Neural cell (in vitro differentiated cells): ENCODE data around the gene USP48. TPM values are rescaled to one million over a fixed set of nuclear protein-coding genes. Genes with fewer than 3 reads are reported as not detected.

Source experiments
- H2AFZ ChIP-seq: fragments of 200-600, 300-800 bp; sonication (generic), shearing (Covaris generic); 2 replicates; pipeline ENCODE4 v1.6.0; 2014; ENCODE audit warnings: low read depth, mild to moderate bottlenecking, antibody characterized with exemption, low read length, moderate library complexity
- H3F3A ChIP-seq: fragments of 200-600 bp; shearing (Covaris generic); 2 replicates; pipeline ENCODE4 v1.6.1; 2016; ENCODE audit warnings: mild to moderate bottlenecking, moderate library complexity, mixed read lengths, antibody characterized with exemption, low read length; ENCODE audit not compliant: insufficient read depth, poor library complexity, severe bottlenecking
- H3K27ac ChIP-seq: fragments of 200-600, 300-800 bp; sonication (generic), shearing (Covaris generic); 2 replicates; pipeline ENCODE4 v1.5.1; 2014; ENCODE audit warnings: mild to moderate bottlenecking, low read length, moderate library complexity
- H3K27me3 ChIP-seq: fragments of 300-800, 200-600 bp; sonication (generic), shearing (Covaris generic); 2 replicates; pipeline ENCODE4 v1.6.0; 2014; ENCODE audit warnings: mild to moderate bottlenecking, low read depth, low read length, moderate library complexity; ENCODE audit not compliant: insufficient read depth
- H3K36me3 ChIP-seq: fragments of 300-800, 200-600 bp; sonication (generic), shearing (Covaris generic); 2 replicates; pipeline ENCODE4 v1.5.1; 2014; ENCODE audit warnings: mild to moderate bottlenecking, antibody characterized with exemption, low read length, moderate library complexity; ENCODE audit not compliant: insufficient read depth
- H3K4me2 ChIP-seq: fragments of 300-800, 200-600 bp; sonication (generic), shearing (Covaris generic); 2 replicates; pipeline ENCODE4 v1.6.0; 2014; ENCODE audit warnings: mild to moderate bottlenecking, low read length
- H3K4me3 ChIP-seq: fragments of 300-800, 200-600 bp; sonication (generic), shearing (Covaris generic); 2 replicates; pipeline ENCODE4 v1.5.1; 2014; ENCODE audit warnings: mild to moderate bottlenecking, low read length, moderate library complexity
- H3K79me2 ChIP-seq: fragments of 200-600 bp; shearing (Covaris generic); replicated peaks from 2 replicates; pipeline ENCODE4 v1.6.0; 2014; ENCODE audit warnings: mild to moderate bottlenecking, low read length, moderate library complexity; ENCODE audit not compliant: insufficient read depth
- H3K9ac ChIP-seq: fragments of 300-800, 200-600 bp; sonication (generic), shearing (Covaris generic); 2 replicates; pipeline ENCODE4 v1.6.1; 2016; ENCODE audit warnings: mild to moderate bottlenecking, low read length, mixed read lengths
- H3K9me2 ChIP-seq: fragments of 200-600 bp; shearing (Covaris generic); 2 replicates; pipeline ENCODE4 v1.6.1; 2016; ENCODE audit warnings: mild to moderate bottlenecking, low read length, mixed read lengths; ENCODE audit not compliant: insufficient read depth
- H3K9me3 ChIP-seq: fragments of 200-600, 300-800 bp; sonication (generic), shearing (Covaris generic); 2 replicates; pipeline ENCODE4 v1.6.1; 2016; ENCODE audit warnings: mild to moderate bottlenecking, mixed run types, low read length, moderate library complexity, mixed read lengths
- H4K20me1 ChIP-seq: fragments of 200-600 bp; shearing (Covaris generic); 2 replicates; pipeline ENCODE4 v1.6.1; 2016; ENCODE audit warnings: mild to moderate bottlenecking, mixed run types; ENCODE audit not compliant: insufficient read depth
- EP300 ChIP-seq: fragments of 450-650 bp; conservative IDR thresholded peaks from 2 replicates; pipeline ENCODE4 v1.6.1; 2014; ENCODE audit warnings: antibody characterized with exemption, mild to moderate bottlenecking, moderate library complexity; ENCODE audit not compliant: poor library complexity, severe bottlenecking
- EZH2 ChIP-seq: fragments of 200-600, 300-800 bp; shearing (Covaris generic), sonication (generic); IDR thresholded peaks from 2 replicates; pipeline ENCODE4 v1.6.1; 2014; ENCODE audit warnings: antibody characterized with exemption, low read length, borderline replicate concordance, mild to moderate bottlenecking; ENCODE audit not compliant: insufficient read depth, poor library complexity, severe bottlenecking
- MXI1 ChIP-seq: fragments of 450-650 bp; conservative IDR thresholded peaks from 2 replicates; pipeline ENCODE4 v1.6.1; 2014; ENCODE audit warnings: antibody characterized with exemption, mild to moderate bottlenecking; ENCODE audit not compliant: poor library complexity, severe bottlenecking
- POLR2AphosphoS5 ChIP-seq: IDR thresholded peaks from 2 replicates; pipeline ENCODE4 v1.6.1; 2012
- RAD21 ChIP-seq: fragments of 450-650 bp; conservative IDR thresholded peaks from 2 replicates; pipeline ENCODE4 v1.6.1; 2014; ENCODE audit warnings: antibody characterized with exemption, mild to moderate bottlenecking, moderate library complexity
- SMC3 ChIP-seq: fragments of 450-650 bp; conservative IDR thresholded peaks from 2 replicates; pipeline ENCODE4 v1.6.1; 2014; ENCODE audit warnings: antibody characterized with exemption, mild to moderate bottlenecking, moderate library complexity; ENCODE audit not compliant: poor library complexity
- TAF1 ChIP-seq: IDR thresholded peaks from 2 replicates; pipeline ENCODE4 v1.6.1; 2012; ENCODE audit warnings: low read depth
- polyA plus RNA-seq: library from polyadenylated mRNA; depleted of rRNA; stranded (reverse); fragments of >200 nt; gene quantifications from 2 replicates; pipeline ENCODE4 v1.2.3, GENCODE V29; 2014
- TF ChIP-seq, protein P1 (sequence below): IDR thresholded peaks from 2 replicates; pipeline ENCODE4 v1.6.1; 2012; ENCODE audit warnings: borderline replicate concordance
- TF ChIP-seq, protein P2 (sequence below): fragments of 450-650 bp; IDR thresholded peaks from 2 replicates; pipeline ENCODE4 v1.5.1; 2014; ENCODE audit warnings: antibody characterized with exemption, mild to moderate bottlenecking, moderate library complexity; ENCODE audit not compliant: poor library complexity, severe bottlenecking

The USP48 gene
- polyA plus RNA-seq, 1 donor from 2014 or later, result 67.2 TPM

DNA sequence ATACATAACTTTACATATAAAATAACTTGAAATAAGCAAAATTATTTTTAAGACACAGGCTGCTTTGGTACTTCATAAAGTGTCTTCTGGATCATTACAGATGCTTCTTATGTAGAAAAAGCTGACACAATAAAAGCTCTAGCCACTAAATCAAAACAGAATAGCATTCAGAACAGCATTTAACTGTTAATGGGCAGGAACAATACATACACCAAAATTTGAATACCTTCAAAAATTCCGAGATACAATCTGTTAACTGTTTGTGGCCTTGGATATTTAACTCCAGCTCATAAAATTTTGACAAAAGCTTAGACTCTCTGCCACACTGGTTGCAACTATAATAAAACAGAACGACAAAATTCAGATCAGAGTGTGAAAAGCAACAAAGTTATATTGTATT lies 31.7 kb downstream of the USP48 start:
- no peaks in the 10 kb centered on the region for H3K9me3 ChIP-seq
- H3K27me3 ChIP-seq, result no peaks in the 10 kb centered on the region
- H3K79me2 ChIP-seq, result no peaks in the 10 kb centered on the region
- no peaks in the 10 kb centered on the region for H3K9me2 ChIP-seq
- TF ChIP-seq TAF1, result no peak
- no peak for TF ChIP-seq SMC3
- TF ChIP-seq EP300, result no peak
- H3F3A ChIP-seq, result no peaks in the 10 kb centered on the region
- no peaks in the 10 kb centered on the region for H4K20me1 ChIP-seq
- H3K27ac ChIP-seq, result no peak overlapping the region
- H3K36me3 ChIP-seq, result no peaks in the 10 kb centered on the region
- no peak overlapping the region for H3K9ac ChIP-seq
- no peak overlapping the region for H3K4me3 ChIP-seq
- H2AFZ ChIP-seq, result no peak overlapping the region
- no peak overlapping the region for H3K4me2 ChIP-seq

DNA sequence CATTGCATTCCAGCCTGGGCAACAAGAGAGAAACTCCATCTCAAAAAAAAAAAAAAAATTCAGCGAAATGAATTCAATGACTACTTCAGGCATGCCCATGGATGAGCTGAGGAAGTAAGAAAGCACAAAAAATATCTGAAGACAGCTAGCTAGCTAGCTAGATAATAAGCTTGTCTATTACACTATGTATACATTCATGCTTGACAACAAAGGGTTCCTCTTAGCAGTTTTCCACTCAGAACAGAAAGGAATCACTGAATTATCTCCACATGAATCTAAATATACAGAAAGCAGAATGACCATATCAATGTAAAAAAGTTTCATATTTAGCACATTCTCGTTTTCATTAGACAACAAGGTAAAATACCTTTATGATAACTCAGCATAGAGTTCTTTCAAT lies 32.1 kb downstream of the USP48 start:
- Histone ChIP-seq H3K9me2 (no peaks in the 10 kb centered on the region), H3K4me3 (no peak overlapping the region), H3K4me2 (no peak overlapping the region), H3F3A (no peaks in the 10 kb centered on the region), H4K20me1 (no peaks in the 10 kb centered on the region), H3K9me3 (no peaks in the 10 kb centered on the region), H3K27me3 (no peaks in the 10 kb centered on the region), H3K36me3 (no peaks in the 10 kb centered on the region), H3K9ac (no peak overlapping the region), H3K79me2 (no peaks in the 10 kb centered on the region), H2AFZ (no peak overlapping the region), H3K27ac (no peak overlapping the region)
- TF ChIP-seq POLR2AphosphoS5 (no peak), TAF1 (no peak), MXI1 (no peak), RAD21 (no peak), SMC3 (no peak)
- TF ChIP-seq, protein P1, sequence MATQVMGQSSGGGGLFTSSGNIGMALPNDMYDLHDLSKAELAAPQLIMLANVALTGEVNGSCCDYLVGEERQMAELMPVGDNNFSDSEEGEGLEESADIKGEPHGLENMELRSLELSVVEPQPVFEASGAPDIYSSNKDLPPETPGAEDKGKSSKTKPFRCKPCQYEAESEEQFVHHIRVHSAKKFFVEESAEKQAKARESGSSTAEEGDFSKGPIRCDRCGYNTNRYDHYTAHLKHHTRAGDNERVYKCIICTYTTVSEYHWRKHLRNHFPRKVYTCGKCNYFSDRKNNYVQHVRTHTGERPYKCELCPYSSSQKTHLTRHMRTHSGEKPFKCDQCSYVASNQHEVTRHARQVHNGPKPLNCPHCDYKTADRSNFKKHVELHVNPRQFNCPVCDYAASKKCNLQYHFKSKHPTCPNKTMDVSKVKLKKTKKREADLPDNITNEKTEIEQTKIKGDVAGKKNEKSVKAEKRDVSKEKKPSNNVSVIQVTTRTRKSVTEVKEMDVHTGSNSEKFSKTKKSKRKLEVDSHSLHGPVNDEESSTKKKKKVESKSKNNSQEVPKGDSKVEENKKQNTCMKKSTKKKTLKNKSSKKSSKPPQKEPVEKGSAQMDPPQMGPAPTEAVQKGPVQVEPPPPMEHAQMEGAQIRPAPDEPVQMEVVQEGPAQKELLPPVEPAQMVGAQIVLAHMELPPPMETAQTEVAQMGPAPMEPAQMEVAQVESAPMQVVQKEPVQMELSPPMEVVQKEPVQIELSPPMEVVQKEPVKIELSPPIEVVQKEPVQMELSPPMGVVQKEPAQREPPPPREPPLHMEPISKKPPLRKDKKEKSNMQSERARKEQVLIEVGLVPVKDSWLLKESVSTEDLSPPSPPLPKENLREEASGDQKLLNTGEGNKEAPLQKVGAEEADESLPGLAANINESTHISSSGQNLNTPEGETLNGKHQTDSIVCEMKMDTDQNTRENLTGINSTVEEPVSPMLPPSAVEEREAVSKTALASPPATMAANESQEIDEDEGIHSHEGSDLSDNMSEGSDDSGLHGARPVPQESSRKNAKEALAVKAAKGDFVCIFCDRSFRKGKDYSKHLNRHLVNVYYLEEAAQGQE, result no peak

DNA sequence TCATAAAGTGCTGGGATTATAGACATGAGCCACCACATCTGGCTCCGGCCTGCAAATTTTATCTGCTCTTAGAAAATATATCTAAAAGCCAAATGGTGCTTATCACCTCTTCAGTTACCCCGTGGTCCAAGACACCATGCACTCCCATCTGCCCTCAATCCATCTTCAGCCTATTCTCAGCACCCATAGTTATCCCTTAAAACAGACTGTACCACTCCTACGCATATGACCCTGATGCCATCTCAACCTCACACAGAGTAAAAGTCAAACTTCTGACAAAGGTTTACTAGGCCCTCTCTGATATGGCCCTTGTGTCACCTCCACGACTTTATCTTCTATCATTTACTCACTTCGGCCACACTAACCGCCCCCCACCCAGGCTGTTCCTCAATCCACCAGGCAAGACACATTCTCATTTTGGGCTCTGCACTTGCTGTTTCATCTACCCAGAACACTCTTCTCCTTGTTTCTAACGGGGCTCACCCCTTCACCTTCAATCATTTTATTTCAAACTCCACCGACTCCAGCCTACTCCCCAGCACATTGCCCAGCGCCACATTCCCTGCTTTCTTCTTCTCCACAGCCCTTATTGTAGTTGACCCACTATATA lies 33.0 kb downstream of the USP48 start:
- Histone ChIP-seq H3K36me3 (no peaks in the 10 kb centered on the region), H4K20me1 (no peaks in the 10 kb centered on the region), H3F3A (no peaks in the 10 kb centered on the region), H3K4me2 (no peak overlapping the region), H3K4me3 (no peak overlapping the region), H3K79me2 (no peaks in the 10 kb centered on the region), H3K27ac (no peak overlapping the region), H2AFZ (no peak overlapping the region), H3K9ac (no peak overlapping the region), H3K9me2 (no peaks in the 10 kb centered on the region), H3K9me3 (no peaks in the 10 kb centered on the region), H3K27me3 (no peaks in the 10 kb centered on the region)
- TF ChIP-seq MXI1, result no peak
- no peak for TF ChIP-seq RAD21
- TF ChIP-seq EZH2, result no peak
- no peak for TF ChIP-seq POLR2AphosphoS5
- no peak for TF ChIP-seq SMC3
- no peak for TF ChIP-seq TAF1
- TF ChIP-seq, protein P1, result no peak
- TF ChIP-seq EP300, result no peak
- TF ChIP-seq, protein P2, sequence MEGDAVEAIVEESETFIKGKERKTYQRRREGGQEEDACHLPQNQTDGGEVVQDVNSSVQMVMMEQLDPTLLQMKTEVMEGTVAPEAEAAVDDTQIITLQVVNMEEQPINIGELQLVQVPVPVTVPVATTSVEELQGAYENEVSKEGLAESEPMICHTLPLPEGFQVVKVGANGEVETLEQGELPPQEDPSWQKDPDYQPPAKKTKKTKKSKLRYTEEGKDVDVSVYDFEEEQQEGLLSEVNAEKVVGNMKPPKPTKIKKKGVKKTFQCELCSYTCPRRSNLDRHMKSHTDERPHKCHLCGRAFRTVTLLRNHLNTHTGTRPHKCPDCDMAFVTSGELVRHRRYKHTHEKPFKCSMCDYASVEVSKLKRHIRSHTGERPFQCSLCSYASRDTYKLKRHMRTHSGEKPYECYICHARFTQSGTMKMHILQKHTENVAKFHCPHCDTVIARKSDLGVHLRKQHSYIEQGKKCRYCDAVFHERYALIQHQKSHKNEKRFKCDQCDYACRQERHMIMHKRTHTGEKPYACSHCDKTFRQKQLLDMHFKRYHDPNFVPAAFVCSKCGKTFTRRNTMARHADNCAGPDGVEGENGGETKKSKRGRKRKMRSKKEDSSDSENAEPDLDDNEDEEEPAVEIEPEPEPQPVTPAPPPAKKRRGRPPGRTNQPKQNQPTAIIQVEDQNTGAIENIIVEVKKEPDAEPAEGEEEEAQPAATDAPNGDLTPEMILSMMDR, result no peak
